ENCODE data around the gene HIGD1C.

GRCh38 chr12:50916292-50916691 lies 36.1 kb upstream of the HIGD1C start:
- TF ChIP-seq CTCF (IDR thresholded peaks at IDR 0.05) (no peak), EP300 (IDR thresholded peaks at IDR 0.05) (no peak), POLR2AphosphoS5 (IDR thresholded peaks at IDR 0.05) (no peak)
